GM18499 (cell line): ENCODE measurements around the gene PTPN11.
"Not testable (repeated sequence)": the region's sequence is repeated elsewhere in the genome, so short reads cannot be mapped to it uniquely, and the experiment has no call there.

ENCODE experiments used
- ATAC-seq: cut with Tn5 transposase; IDR thresholded peaks from one replicate; pipeline ENCODE4 v1.9.1; 2021; ENCODE audit warnings: moderate number of reproducible peaks; ENCODE audit not compliant: insufficient read depth, unreplicated experiment

The PTPN11 gene

DNA sequence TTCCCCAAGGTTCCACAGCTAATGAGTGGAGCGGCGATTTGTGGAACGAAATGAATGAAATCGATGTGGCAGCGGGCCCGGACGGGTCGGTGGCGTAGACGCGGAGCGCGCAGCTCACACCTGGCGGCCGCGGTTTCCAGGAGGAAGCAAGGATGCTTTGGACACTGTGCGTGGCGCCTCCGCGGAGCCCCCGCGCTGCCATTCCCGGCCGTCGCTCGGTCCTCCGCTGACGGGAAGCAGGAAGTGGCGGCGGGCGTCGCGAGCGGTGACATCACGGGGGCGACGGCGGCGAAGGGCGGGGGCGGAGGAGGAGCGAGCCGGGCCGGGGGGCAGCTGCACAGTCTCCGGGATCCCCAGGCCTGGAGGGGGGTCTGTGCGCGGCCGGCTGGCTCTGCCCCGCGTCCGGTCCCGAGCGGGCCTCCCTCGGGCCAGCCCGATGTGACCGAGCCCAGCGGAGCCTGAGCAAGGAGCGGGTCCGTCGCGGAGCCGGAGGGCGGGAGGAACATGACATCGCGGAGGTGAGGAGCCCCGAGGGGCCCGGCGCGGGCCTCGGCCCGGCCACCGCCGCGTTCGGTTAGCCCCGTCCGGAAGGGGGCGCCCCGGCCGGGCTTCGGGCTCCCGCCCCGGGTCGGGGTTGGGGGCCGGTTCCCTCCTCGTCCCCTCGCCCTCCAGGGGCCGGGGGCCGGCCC lies at the start of gene PTPN11:
Gene PTPN11 (plus strand): TSS at position 340 of the 689 bp plus-strand sequence. CDS start 165 bp downstream, at position 505.
- ATAC-seq = no peak

DNA sequence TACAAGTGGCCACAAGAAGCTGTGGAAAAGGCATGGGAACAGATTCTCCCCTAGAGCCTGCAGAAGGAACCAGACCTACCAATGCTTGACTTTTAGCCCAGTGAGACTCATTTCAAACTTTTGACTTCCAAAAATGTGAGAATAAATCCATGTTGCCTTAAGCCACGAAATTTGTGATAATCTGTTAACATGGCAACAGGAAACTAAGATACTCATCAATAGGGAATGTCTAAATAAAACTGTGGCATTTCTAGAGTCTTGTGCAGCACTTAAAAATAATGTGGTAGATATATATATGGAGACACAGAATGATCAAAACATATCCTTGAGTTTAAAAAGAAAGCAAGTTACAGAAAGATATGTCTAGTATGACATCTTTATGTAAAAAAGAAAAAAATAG lies 48.5 kb upstream of the PTPN11 start:
- ATAC-seq = no peak

GRCh38 chr12:112370868-112371510 lies 47.8 kb upstream of the PTPN11 start:
- no peak for ATAC-seq

DNA sequence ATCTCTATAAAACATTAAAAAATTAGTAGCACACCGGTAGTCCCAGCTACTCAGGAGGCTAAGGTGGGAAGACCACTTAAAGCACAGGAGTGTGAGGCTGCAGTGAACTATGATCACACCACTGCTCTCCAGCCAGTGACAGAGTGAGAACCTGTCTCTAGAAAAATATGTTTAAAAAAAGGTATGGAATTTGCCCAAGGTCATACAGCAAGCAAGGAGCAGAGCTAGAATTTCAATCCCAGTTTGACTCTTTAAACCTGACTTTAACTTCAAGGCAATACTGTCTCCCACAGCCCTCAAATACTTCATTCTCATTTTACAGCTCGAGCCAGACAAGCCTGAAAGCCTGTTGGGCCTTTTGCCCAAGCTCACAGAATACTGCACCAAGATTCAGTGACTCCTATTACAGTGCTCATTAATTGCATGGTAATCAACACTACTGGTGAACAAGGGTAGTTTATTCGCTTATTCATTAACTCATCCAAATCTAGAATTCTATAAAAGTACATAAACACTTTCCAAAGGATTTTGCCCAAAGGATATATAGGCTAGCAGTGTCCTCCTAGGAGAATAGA lies 44.5 kb upstream of the PTPN11 start:
- no peak for ATAC-seq

GRCh38 chr12:112375105-112375504 lies 43.6 kb upstream of the PTPN11 start:
- ATAC-seq = no peak

- no peak for ATAC-seq
These were observed 37.9 kb upstream of the PTPN11 start for GRCh38 chr12:112380663-112381405.

DNA sequence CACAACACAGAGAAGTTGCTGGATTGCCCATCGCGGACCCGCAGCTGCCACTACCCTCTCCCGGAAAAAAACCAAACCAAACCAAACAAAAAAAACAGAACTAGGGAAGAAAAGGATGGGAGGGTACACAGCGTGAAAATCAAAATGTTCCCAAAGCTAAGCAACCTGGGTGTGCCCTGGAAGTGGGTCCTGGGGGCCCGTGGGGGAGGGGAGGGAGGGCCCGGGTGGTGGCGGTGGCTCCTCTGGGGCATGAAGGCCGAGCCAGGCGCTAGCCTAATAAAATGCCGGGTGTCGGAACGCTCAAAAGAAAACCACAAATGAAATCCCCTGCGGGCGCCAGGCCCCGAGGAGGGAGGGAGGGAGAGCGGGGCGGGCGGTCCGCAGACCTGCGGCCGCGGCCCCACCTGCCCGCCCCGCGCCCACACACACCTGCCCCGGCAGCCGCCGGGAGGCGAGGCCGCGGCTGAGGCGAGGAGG lies 37.3 kb upstream of the PTPN11 start:
- ATAC-seq = peak; percentile 33

DNA sequence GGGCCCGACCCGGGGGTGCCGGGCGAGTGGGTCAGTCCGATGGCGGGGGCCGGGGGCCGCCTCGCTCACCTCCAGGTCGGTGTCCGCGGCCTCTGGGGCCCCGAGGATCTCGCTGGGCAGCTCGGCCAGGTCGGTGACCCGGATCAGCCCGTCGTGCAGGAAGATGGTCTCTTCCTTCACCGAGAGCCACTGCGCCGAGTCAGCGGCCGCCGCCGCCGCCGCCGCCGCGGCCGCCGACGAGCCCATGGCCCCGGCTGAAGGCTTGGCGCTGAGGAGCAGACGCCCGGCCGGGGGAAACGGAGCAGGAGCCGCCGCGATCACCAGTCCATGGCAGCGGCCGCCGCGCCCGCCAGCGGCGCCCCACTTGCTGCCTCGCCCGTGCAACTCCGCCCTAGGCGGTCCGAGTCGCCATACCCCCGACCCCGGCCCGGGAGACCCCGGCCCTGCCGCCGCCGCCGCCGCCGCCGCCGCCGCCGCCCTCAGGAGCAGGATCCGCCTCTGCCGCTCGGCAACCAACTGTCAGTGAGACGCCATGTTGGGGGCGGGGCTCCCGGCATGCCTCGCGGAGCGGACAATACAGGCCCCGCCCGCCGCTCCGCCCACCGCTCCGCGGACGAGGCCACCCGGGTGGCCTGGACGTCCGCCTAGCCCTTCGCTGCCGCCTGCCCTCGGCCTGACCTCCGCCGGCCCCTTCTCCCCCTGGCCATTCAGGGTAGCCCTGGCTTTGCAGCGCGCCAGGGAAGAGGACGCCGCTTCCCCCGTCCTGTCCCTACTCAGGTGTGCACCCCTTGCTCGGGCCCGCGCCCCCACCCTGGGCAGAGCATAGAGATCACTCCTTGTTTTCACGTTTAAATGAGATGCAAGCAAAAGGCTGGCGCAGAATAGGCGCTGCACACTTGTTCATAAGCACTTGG lies 36.6 kb upstream of the PTPN11 start, which contains the start of gene HECTD4:
Gene HECTD4 (minus strand): TSS at position 549 of the 914 bp plus-strand sequence. CDS start 303 bp downstream, at position 246.
- ATAC-seq = peak; percentile 39

- ATAC-seq = no peak
These were observed 35.9 kb upstream of the PTPN11 start for GRCh38 chr12:112382866-112383265.

- no peak for ATAC-seq
These were observed 32.0 kb upstream of the PTPN11 start for GRCh38 chr12:112386726-112387125.

GRCh38 chr12:112389228-112389627 lies 29.5 kb upstream of the PTPN11 start:
- no peak for ATAC-seq

DNA sequence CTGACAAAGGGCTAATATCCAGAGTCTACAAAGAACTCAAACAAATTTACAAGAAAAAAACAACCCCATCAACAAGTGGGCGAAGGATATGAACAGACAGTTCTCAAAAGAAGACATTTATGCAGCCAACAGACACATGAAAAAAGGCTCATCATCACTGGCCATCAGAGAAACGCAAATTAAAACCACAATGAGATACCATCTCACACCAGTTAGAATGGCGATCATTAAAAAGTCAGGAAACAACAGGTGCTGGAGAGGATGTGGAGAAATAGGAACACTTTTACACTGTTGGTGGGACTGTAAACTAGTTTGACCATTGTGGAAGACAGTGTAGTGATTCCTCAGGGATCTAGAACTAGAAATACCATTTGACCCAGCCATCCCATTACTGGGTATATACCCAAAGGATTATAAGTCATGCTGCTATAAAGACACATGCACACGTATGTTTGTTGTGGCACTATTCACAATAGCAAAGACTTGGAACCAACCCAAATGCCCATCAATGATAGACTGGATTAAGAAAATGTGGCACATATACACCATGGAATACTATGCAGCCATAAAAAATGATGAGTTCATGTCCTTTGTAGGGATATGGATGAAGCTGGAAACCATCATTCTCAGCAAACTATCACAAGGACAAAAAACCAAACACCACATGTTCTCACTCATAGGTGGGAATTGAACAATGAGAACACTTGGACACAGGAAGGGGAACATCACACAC lies 28.7 kb upstream of the PTPN11 start:
- not testable (repeated sequence) for ATAC-seq

- ATAC-seq = no peak
These were observed 25.4 kb upstream of the PTPN11 start for GRCh38 chr12:112393328-112393727.

GRCh38 chr12:112401054-112401453 lies 17.7 kb upstream of the PTPN11 start:
- no peak for ATAC-seq

DNA sequence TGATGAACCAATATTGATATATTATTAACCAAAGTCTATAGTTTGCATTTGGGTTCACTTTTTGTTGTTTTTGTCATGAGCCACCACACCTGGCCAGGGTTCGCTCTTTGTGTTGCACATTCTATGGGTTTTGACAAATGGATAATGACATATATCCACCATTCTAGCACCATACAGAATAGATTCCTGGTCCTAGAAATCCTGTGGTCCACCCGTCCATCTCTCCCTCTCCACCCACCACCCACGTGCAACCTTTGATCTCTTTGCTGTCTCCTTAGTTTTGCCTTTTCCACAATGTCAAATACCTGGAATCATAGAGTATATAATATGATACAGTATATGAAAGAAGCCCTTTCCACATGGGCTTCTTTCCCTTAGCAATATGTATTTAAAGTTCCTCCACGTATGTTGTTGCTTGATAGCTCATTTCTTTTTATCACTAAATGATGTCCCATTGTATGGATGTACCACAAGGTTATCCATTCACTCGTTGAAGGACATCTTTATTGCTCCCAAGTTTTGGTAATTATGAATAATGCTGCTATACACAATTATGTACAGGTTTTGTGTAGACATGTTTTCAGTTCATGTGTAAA lies 16.7 kb upstream of the PTPN11 start:
- ATAC-seq = no peak

- ATAC-seq = no peak
These were observed 11.9 kb upstream of the PTPN11 start for GRCh38 chr12:112406519-112407488.

- ATAC-seq = not testable (repeated sequence)
These were observed 11.1 kb upstream of the PTPN11 start for GRCh38 chr12:112407683-112408082.
